K562 (cell line): ENCODE results near the gene FXYD4. TPM values are rescaled to one million over a fixed set of nuclear protein-coding genes. Genes with fewer than 3 reads are reported as not detected.

ENCODE experiments used
- CCAR2 ChIP-seq: fragments of 200-400 bp; formaldehyde crosslinking; IDR thresholded peaks from 2 replicates; pipeline ENCODE4 v1.6.1; 2017; ENCODE audit warnings: mild to moderate bottlenecking, low read depth, low read length
- CXXC5 ChIP-seq: fragments of 250-450 bp; sonication (Bioruptor Pico); IDR thresholded peaks from 2 replicates; pipeline ENCODE4 v1.8.0; 2022; ENCODE audit warnings: inconsistent platforms, mild to moderate bottlenecking, moderate library complexity
- HNRNPUL1 ChIP-seq: fragments of 200-400 bp; formaldehyde crosslinking; IDR thresholded peaks from 2 replicates; pipeline ENCODE4 v1.6.1; 2017; ENCODE audit warnings: low read length
- KDM5B ChIP-seq: fragments of 200-600 bp; sonication (generic); IDR thresholded peaks from 2 replicates; pipeline ENCODE4 v1.6.1; 2012; ENCODE audit warnings: low read depth, mild to moderate bottlenecking, moderate library complexity, low read length, control low read depth, inconsistent platforms; ENCODE audit not compliant: insufficient replicate concordance
- NCOA6 ChIP-seq: fragments of 450-650 bp; IDR thresholded peaks from 2 replicates; pipeline ENCODE4 v1.6.1; 2017; ENCODE audit warnings: mild to moderate bottlenecking
- SIRT6 ChIP-seq: IDR thresholded peaks from one replicate; pipeline ENCODE4 v1.6.1; 2012; ENCODE audit warnings: low read depth, mild to moderate bottlenecking, control low read depth, inconsistent platforms, low read length, moderate library complexity
- SMARCE1 ChIP-seq: fragments of 450-650 bp; IDR thresholded peaks from 2 replicates; pipeline ENCODE4 v1.7.1; 2016; ENCODE audit warnings: mild to moderate bottlenecking
- TAL1 ChIP-seq: fragments of 450-650 bp; IDR thresholded peaks from 2 replicates; pipeline ENCODE4 v1.6.1; 2016; ENCODE audit warnings: mild to moderate bottlenecking
- ZNF583 ChIP-seq: fragments of 250-450 bp; sonication (Bioruptor Pico); IDR thresholded peaks from 2 replicates; pipeline ENCODE4 v1.4.0; 2020
- ZNF785 ChIP-seq: fragments of 250-450 bp; sonication (Bioruptor Pico); IDR thresholded peaks from 2 replicates; pipeline ENCODE4 v1.4.0; 2020; ENCODE audit warnings: mild to moderate bottlenecking
- polyA plus RNA-seq, 8 experiments: library from polyadenylated mRNA; depleted of rRNA in 4 of 8; stranded (reverse) in 5 of 8; unstranded in 3 of 8; fragments of >200 nt; fragmentation: Nextera tagmentation in 2 of 8; fragmentation: Illumina TruSeq in 1 of 8; extraction: Ambion mirVana in 2 of 8; extraction: Trizol in 1 of 8; gene quantifications; 2 replicates each; pipeline versions ENCODE4 v1.2.1 to v1.2.3, GENCODE V29; 2011 to 2014; ENCODE audit warnings: inconsistent platforms in 1 of 8, missing spikeins in 1 of 8
- total RNA-seq, 7 experiments: library from RNA; depleted of rRNA in 6 of 7; stranded (reverse); fragments of >200 nt in 6 of 7; fragmentation: Illumina TruSeq in 2 of 7; extraction: Trizol in 2 of 7; gene quantifications; 2 replicates each; pipeline versions ENCODE4 v1.2.1 to v1.2.3, GENCODE V29; 2011 to 2021; ENCODE audit warnings: low replicate concordance in 1 of 7
- TF ChIP-seq, protein P1 (sequence below), 2 experiments: fragments of 450-650 bp; formaldehyde crosslinking in 1 of 2; IDR thresholded peaks; 2 replicates each; pipeline versions ENCODE4 v1.4.0 to v1.6.1; 2014 to 2020; ENCODE audit warnings: mild to moderate bottlenecking in 2 of 2, borderline replicate concordance in 1 of 2, low read depth in 1 of 2
- TF ChIP-seq, protein P2 (sequence below), 3 experiments: fragments of 200-800 bp in 1 of 3; fragments of 250-450 bp in 1 of 3; fragments of 450-650 bp in 1 of 3; sonication (Bioruptor Pico) in 1 of 3; sonication (Bioruptor generic) in 1 of 3; formaldehyde crosslinking in 1 of 3; IDR thresholded peaks; 2 replicates each; pipeline versions ENCODE4 v1.6.1 to v1.8.0; 2016 to 2022; ENCODE audit warnings: mild to moderate bottlenecking in 2 of 3, missing genetic modification characterization in 2 of 3, missing compliant biosample characterization in 1 of 3, moderate library complexity in 1 of 3
- TF ChIP-seq, protein P3 (sequence below): sonication (generic); formaldehyde crosslinking; IDR thresholded peaks from 2 replicates; pipeline ENCODE4 v1.8.1; 2023; ENCODE audit warnings: mild to moderate bottlenecking, missing genetic modification reagents

Gene FXYD4
- total and polyA plus RNA-seq, 9 of the 15 experiments (the other 6 are each of a cell fraction or from before 2014, with no cell fraction given): not detected

DNA sequence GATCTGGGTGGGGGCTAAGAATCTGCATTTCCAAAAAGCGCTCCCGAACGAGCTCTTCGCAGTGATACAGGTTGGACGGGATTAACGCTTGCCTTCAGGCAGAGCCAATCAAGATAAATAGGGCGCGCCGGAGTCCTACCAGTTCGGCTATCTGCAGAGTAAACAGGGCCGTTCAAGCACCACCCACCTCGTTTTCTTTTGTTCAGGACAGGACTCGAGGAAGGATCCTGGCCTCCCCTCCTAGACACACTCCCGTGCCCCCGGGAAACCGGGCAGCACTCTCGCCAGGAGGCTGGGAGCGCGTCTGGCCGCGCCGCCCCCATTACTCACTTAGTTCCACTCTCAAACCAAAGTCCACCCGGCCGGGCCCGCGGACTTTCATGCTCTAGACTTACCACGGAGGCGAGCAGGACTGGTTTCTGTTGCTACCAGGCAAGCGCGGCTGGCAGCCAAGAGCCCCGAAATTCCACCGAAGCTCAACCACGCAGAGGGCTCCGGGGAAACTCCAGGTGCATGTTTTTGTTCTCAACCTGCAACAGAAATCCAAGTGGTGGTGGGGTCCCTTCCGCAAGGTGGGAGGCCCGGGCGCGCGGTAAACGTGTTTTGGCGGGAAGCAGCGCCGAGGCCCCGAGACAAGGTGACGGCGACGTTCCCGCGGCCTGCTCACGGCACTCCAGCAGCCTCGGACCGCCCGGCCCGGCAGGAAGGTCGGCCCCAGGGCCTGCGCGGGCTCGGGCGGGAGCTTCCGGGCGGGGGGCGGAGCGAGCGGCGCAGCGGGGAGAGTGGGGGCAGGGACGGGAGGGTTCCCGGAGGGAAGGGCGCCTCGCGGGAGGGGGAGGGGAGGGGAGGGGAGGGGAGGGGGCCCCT, 24.9 kb downstream of the FXYD4 start (continued):
- TF ChIP-seq, protein P1, sequence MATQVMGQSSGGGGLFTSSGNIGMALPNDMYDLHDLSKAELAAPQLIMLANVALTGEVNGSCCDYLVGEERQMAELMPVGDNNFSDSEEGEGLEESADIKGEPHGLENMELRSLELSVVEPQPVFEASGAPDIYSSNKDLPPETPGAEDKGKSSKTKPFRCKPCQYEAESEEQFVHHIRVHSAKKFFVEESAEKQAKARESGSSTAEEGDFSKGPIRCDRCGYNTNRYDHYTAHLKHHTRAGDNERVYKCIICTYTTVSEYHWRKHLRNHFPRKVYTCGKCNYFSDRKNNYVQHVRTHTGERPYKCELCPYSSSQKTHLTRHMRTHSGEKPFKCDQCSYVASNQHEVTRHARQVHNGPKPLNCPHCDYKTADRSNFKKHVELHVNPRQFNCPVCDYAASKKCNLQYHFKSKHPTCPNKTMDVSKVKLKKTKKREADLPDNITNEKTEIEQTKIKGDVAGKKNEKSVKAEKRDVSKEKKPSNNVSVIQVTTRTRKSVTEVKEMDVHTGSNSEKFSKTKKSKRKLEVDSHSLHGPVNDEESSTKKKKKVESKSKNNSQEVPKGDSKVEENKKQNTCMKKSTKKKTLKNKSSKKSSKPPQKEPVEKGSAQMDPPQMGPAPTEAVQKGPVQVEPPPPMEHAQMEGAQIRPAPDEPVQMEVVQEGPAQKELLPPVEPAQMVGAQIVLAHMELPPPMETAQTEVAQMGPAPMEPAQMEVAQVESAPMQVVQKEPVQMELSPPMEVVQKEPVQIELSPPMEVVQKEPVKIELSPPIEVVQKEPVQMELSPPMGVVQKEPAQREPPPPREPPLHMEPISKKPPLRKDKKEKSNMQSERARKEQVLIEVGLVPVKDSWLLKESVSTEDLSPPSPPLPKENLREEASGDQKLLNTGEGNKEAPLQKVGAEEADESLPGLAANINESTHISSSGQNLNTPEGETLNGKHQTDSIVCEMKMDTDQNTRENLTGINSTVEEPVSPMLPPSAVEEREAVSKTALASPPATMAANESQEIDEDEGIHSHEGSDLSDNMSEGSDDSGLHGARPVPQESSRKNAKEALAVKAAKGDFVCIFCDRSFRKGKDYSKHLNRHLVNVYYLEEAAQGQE (IDR thresholded peaks at IDR 0.05; ENCODE audit: borderline replicate concordance): no peak; the same call in 1 of the 2 replicates
- TF ChIP-seq, protein P1 (CRISPR knock-in tag; IDR thresholded peaks at IDR 0.05; ENCODE audit: low read depth): 0 out of 2 replicates have a peak, but pooled peaks have one; percentile 25
- TF ChIP-seq ZNF785 (CRISPR knock-in tag) (no peak), HNRNPUL1 (no peak), NCOA6 (no peak), ZNF583 (CRISPR knock-in tag) (no peak), TAL1 (no peak), CCAR2 (no peak), SIRT6 (no peak), KDM5B (peak; percentile 15), CXXC5 (no peak; the same call in none of the 2 replicates), SMARCE1 (peak; percentile 26; the same call in 1 of the 2 replicates)
- TF ChIP-seq, protein P2, sequence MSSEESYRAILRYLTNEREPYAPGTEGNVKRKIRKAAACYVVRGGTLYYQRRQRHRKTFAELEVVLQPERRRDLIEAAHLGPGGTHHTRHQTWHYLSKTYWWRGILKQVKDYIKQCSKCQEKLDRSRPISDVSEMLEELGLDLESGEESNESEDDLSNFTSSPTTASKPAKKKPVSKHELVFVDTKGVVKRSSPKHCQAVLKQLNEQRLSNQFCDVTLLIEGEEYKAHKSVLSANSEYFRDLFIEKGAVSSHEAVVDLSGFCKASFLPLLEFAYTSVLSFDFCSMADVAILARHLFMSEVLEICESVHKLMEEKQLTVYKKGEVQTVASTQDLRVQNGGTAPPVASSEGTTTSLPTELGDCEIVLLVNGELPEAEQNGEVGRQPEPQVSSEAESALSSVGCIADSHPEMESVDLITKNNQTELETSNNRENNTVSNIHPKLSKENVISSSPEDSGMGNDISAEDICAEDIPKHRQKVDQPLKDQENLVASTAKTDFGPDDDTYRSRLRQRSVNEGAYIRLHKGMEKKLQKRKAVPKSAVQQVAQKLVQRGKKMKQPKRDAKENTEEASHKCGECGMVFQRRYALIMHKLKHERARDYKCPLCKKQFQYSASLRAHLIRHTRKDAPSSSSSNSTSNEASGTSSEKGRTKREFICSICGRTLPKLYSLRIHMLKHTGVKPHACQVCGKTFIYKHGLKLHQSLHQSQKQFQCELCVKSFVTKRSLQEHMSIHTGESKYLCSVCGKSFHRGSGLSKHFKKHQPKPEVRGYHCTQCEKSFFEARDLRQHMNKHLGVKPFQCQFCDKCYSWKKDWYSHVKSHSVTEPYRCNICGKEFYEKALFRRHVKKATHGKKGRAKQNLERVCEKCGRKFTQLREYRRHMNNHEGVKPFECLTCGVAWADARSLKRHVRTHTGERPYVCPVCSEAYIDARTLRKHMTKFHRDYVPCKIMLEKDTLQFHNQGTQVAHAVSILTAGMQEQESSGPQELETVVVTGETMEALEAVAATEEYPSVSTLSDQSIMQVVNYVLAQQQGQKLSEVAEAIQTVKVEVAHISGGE (CRISPR knock-in tag; IDR thresholded peaks at IDR 0.05): peak in 1 of 3 experiments; percentile 74; a peak in 2 of 6 replicates
- TF ChIP-seq, protein P3, sequence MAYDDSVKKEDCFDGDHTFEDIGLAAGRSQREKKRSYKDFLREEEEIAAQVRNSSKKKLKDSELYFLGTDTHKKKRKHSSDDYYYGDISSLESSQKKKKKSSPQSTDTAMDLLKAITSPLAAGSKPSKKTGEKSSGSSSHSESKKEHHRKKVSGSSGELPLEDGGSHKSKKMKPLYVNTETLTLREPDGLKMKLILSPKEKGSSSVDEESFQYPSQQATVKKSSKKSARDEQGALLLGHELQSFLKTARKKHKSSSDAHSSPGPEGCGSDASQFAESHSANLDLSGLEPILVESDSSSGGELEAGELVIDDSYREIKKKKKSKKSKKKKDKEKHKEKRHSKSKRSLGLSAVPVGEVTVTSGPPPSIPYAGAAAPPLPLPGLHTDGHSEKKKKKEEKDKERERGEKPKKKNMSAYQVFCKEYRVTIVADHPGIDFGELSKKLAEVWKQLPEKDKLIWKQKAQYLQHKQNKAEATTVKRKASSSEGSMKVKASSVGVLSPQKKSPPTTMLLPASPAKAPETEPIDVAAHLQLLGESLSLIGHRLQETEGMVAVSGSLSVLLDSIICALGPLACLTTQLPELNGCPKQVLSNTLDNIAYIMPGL (CRISPR knock-in tag): no peak; the same call in 1 of the 2 replicates
